Measurements from ENCODE around the gene CTRL. TPM values are rescaled to one million over a fixed set of nuclear protein-coding genes. Genes with fewer than 3 reads are reported as not detected.

Gene CTRL
- total RNA-seq, 1 donor from 2014 or later, result 1.2 TPM

DNA sequence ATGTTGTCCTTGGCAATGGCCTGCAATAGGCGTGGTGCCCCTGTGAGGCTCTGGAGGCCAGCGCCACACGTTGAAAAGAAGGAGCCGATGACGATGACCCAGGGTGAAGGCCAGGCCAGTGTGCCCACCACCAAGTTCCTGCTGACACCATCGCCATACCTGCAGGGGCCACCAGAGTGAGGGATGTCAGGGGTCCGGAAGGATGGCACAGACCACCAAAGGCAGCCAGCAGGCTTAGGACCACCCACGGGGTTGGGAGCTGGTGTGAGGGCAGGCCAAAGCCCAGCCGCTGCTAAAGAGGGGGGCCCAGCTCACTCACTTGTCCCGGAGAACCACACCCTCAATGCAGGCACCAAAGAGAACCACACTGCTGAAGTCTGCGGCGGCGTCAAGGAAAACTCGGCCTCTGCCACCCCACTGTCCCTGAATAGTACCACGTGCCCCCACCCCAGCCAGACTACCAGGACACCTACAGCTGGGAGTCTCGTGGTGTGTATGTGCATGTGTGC lies 18.7 kb upstream of the CTRL start:
- TF ChIP-seq, protein P1, sequence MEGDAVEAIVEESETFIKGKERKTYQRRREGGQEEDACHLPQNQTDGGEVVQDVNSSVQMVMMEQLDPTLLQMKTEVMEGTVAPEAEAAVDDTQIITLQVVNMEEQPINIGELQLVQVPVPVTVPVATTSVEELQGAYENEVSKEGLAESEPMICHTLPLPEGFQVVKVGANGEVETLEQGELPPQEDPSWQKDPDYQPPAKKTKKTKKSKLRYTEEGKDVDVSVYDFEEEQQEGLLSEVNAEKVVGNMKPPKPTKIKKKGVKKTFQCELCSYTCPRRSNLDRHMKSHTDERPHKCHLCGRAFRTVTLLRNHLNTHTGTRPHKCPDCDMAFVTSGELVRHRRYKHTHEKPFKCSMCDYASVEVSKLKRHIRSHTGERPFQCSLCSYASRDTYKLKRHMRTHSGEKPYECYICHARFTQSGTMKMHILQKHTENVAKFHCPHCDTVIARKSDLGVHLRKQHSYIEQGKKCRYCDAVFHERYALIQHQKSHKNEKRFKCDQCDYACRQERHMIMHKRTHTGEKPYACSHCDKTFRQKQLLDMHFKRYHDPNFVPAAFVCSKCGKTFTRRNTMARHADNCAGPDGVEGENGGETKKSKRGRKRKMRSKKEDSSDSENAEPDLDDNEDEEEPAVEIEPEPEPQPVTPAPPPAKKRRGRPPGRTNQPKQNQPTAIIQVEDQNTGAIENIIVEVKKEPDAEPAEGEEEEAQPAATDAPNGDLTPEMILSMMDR (IDR thresholded peaks at IDR 0.05; ENCODE audit: insufficient read depth, low read depth, low read length), result no peak
- no peak for TF ChIP-seq EZH2 (IDR thresholded peaks at IDR 0.05; ENCODE audit: insufficient read depth, low read length)
- H3K27ac Mint-ChIP-seq (ENCODE audit: unreplicated experiment), result no peak overlapping the region

DNA sequence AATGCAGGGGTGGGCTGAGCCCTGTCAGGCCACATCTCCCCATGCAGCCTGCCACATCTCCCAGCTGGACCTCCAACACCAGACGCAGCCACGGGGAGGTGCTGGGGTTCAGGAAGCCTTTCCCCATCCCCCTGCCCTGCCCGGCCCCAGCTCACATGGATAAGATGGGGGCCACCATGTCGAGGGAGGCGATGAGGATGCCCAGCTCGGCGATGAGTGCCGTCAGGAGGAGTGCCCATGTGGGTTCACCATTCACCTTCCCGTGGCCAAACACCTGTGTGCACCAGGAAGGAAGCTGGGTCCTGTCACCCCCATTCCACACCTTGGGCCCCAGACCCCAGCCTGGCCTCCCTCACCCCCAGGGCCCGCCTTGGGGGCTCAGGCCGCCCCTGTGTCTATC lies 18.0 kb upstream of the CTRL start:
- peaks cover 87% of the 10 kb centered on the region for H4K20me1 ChIP-seq (ENCODE audit: insufficient read depth, low read length)

More for the DNA sequence above, 18.7 kb upstream of the CTRL start:
- Mint-ChIP-seq H3K4me3 (ENCODE audit: unreplicated experiment) (no peak overlapping the region), H3K27me3 (ENCODE audit: low read depth, unreplicated experiment) (no peaks in the 10 kb centered on the region), H3K4me1 (ENCODE audit: low read depth, unreplicated experiment) (no peaks in the 10 kb centered on the region), H3K9me3 (ENCODE audit: unreplicated experiment) (no peaks in the 10 kb centered on the region), H3K36me3 (ENCODE audit: low read depth, unreplicated experiment) (peaks cover 21% of the 10 kb centered on the region)
- H3K4me1 ChIP-seq (ENCODE audit: insufficient read depth, low read length), result peaks cover 7% of the 10 kb centered on the region
- H3K9me3 ChIP-seq (ENCODE audit: insufficient read depth, low read depth, low read length), result no peaks in the 10 kb centered on the region
- DNase-seq (ENCODE audit: low read depth) (no peak), FAIRE-seq (no peak)
- H3K4me2 ChIP-seq (ENCODE audit: low read length), result no peak overlapping the region
- H3K27ac ChIP-seq (ENCODE audit: low read depth, low read length), result no peak overlapping the region
- no peak overlapping the region for H2AFZ ChIP-seq (ENCODE audit: low read depth, low read length)
- no peaks in the 10 kb centered on the region for H3K27me3 ChIP-seq (ENCODE audit: insufficient read depth, low read length)
- H3K9ac ChIP-seq (ENCODE audit: low read length), result no peak overlapping the region
- H3K79me2 ChIP-seq (ENCODE audit: insufficient read depth, low read length), result peaks cover 7% of the 10 kb centered on the region
- peaks cover 44% of the 10 kb centered on the region for H3K36me3 ChIP-seq (ENCODE audit: insufficient read depth, low read length)
- no peak overlapping the region for H3K4me3 ChIP-seq (ENCODE audit: insufficient read depth, low read depth, low read length)
- H4K20me1 ChIP-seq (ENCODE audit: insufficient read depth, low read length), result peaks cover 87% of the 10 kb centered on the region

DNA sequence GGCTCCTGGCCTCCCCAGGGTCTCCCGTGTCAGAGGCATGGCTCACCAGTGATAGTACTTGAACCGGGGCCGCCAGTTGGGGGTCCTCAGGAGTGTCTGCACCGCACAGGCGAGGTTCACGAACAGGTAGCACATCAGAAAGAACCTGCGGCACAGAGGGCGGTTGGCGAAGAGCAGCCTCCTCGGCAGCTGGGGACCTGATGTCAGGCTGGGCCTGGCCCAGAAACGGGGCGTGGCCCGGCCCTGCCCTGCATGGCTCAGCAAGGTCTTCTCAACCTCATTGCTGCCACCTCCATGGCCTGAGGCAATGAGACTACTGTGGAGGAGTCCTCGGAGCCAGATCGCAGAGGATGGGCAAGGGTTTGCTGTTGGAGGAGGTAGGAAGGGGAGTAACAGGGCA lies 16.4 kb upstream of the CTRL start:
- Mint-ChIP-seq H3K9me3 (ENCODE audit: unreplicated experiment) (no peaks in the 10 kb centered on the region), H3K27ac (ENCODE audit: unreplicated experiment) (peak overlapping the region; percentile 41), H3K4me3 (ENCODE audit: unreplicated experiment) (no peak overlapping the region), H3K4me1 (ENCODE audit: low read depth, unreplicated experiment) (no peaks in the 10 kb centered on the region), H3K36me3 (ENCODE audit: low read depth, unreplicated experiment) (peaks cover 12% of the 10 kb centered on the region), H3K27me3 (ENCODE audit: low read depth, unreplicated experiment) (no peaks in the 10 kb centered on the region)
- peaks cover 89% of the 10 kb centered on the region for H4K20me1 ChIP-seq (ENCODE audit: insufficient read depth, low read length)
- no peak overlapping the region for H3K9ac ChIP-seq (ENCODE audit: low read length)
- no peak overlapping the region for H3K4me2 ChIP-seq (ENCODE audit: low read length)
- no peak for TF ChIP-seq EZH2 (IDR thresholded peaks at IDR 0.05; ENCODE audit: insufficient read depth, low read length)
- TF ChIP-seq, protein P1 (IDR thresholded peaks at IDR 0.05; ENCODE audit: insufficient read depth, low read depth, low read length), result no peak
- peaks cover 7% of the 10 kb centered on the region for H3K79me2 ChIP-seq (ENCODE audit: insufficient read depth, low read length)
- no peak overlapping the region for H2AFZ ChIP-seq (ENCODE audit: low read depth, low read length)
- H3K9me3 ChIP-seq (ENCODE audit: insufficient read depth, low read depth, low read length), result no peaks in the 10 kb centered on the region
- no peaks in the 10 kb centered on the region for H3K27me3 ChIP-seq (ENCODE audit: insufficient read depth, low read length)
- H3K27ac ChIP-seq (ENCODE audit: low read depth, low read length), result no peak overlapping the region
- DNase-seq (ENCODE audit: low read depth) (no peak), FAIRE-seq (no peak)
- peaks cover 32% of the 10 kb centered on the region for H3K36me3 ChIP-seq (ENCODE audit: insufficient read depth, low read length)
- H3K4me3 ChIP-seq (ENCODE audit: insufficient read depth, low read depth, low read length), result no peak overlapping the region
- peaks cover 15% of the 10 kb centered on the region for H3K4me1 ChIP-seq (ENCODE audit: insufficient read depth, low read length)

More for the DNA sequence above, 18.0 kb upstream of the CTRL start:
- Histone ChIP-seq H3K9me3 (ENCODE audit: insufficient read depth, low read depth, low read length) (no peaks in the 10 kb centered on the region), H3K79me2 (ENCODE audit: insufficient read depth, low read length) (peaks cover 10% of the 10 kb centered on the region), H3K4me1 (ENCODE audit: insufficient read depth, low read length) (peaks cover 9% of the 10 kb centered on the region), H2AFZ (ENCODE audit: low read depth, low read length) (no peak overlapping the region), H3K4me3 (ENCODE audit: insufficient read depth, low read depth, low read length) (no peak overlapping the region), H3K9ac (ENCODE audit: low read length) (no peak overlapping the region), H3K36me3 (ENCODE audit: insufficient read depth, low read length) (peaks cover 45% of the 10 kb centered on the region), H3K27me3 (ENCODE audit: insufficient read depth, low read length) (no peaks in the 10 kb centered on the region), H3K4me2 (ENCODE audit: low read length) (no peak overlapping the region), H3K27ac (ENCODE audit: low read depth, low read length) (no peak overlapping the region)
- DNase-seq (ENCODE audit: low read depth) (no peak), FAIRE-seq (no peak)
- Mint-ChIP-seq H3K4me1 (ENCODE audit: low read depth, unreplicated experiment) (no peaks in the 10 kb centered on the region), H3K4me3 (ENCODE audit: unreplicated experiment) (no peak overlapping the region), H3K27me3 (ENCODE audit: low read depth, unreplicated experiment) (no peaks in the 10 kb centered on the region), H3K27ac (ENCODE audit: unreplicated experiment) (no peak overlapping the region), H3K36me3 (ENCODE audit: low read depth, unreplicated experiment) (peaks cover 14% of the 10 kb centered on the region), H3K9me3 (ENCODE audit: unreplicated experiment) (no peaks in the 10 kb centered on the region)
- TF ChIP-seq EZH2 (IDR thresholded peaks at IDR 0.05; ENCODE audit: insufficient read depth, low read length), result no peak
- TF ChIP-seq, protein P1 (IDR thresholded peaks at IDR 0.05; ENCODE audit: insufficient read depth, low read depth, low read length), result no peak

Measured in astrocyte (in vitro differentiated cells and primary cell).